Measurements from ENCODE around the gene MSMB. TPM values are rescaled to one million over a fixed set of nuclear protein-coding genes. Genes with fewer than 3 reads are reported as not detected.
"Not testable (repeated sequence)": the region's sequence is repeated elsewhere in the genome, so short reads cannot be mapped to it uniquely, and the experiment has no call there.

The MSMB gene
- total RNA-seq, 1 donor from 2014 or later: not detected

GRCh38 chr10:46006219-46006618 is 39.9 kb downstream of the MSMB start:
- no peak for DNase-seq

- DNase-seq: no peak
These were observed 40.7 kb downstream of the MSMB start for GRCh38 chr10:46005383-46005782.

- no peak for DNase-seq
These were observed 41.1 kb downstream of the MSMB start for GRCh38 chr10:46004963-46005362.

GRCh38 chr10:46002916-46003693 is 43.0 kb downstream of the MSMB start:
- no peak for DNase-seq

- DNase-seq: not testable (repeated sequence)
These were observed 43.8 kb downstream of the MSMB start for GRCh38 chr10:46002189-46002687.

GRCh38 chr10:46001187-46001756 is 44.8 kb downstream of the MSMB start:
- DNase-seq: no peak

- DNase-seq: no peak
These were observed 45.5 kb downstream of the MSMB start for GRCh38 chr10:46000538-46000937.

GRCh38 chr10:45999955-46000354 is 46.1 kb downstream of the MSMB start:
- DNase-seq: not testable (repeated sequence)

GRCh38 chr10:45997994-45998763 is 47.9 kb downstream of the MSMB start:
- no peak for DNase-seq

GRCh38 chr10:45997557-45997956 is 48.5 kb downstream of the MSMB start:
- no peak for DNase-seq

- DNase-seq: not testable (repeated sequence)
These were observed 60.5 kb downstream of the MSMB start for GRCh38 chr10:45985590-45985989.

GRCh38 chr10:45984473-45984872 is 61.6 kb downstream of the MSMB start:
- DNase-seq: not testable (repeated sequence)

- peak; percentile 48 for DNase-seq
These were observed 62.4 kb downstream of the MSMB start for GRCh38 chr10:45983538-45984186.

Small RNAs within 50 kb of the gene (small RNA-seq; reads per million reads assigned to genes)
- not detected for gene SNORA74C-1 (ENCODE audit: low replicate concordance)

Other genes with a start within 250 kb of the MSMB start
- gene AGAP4, start 198.8 kb downstream of the MSMB start, total RNA-seq: 9.1 TPM
- 57.3 TPM for gene TIMM23, start 73.8 kb downstream of the MSMB start, total RNA-seq
- gene NCOA4, start 15.6 kb downstream of the MSMB start, total RNA-seq: 168 TPM
- gene ANTXRL, start 240.7 kb upstream of the MSMB start, total RNA-seq: not detected